Ishikawa (cell line): ENCODE results near the gene STK25.

Experiments used
- CEBPB ChIP-seq: IDR thresholded peaks from 2 replicates; pipeline ENCODE4 v1.6.1; 2012
- CREB1 ChIP-seq: IDR thresholded peaks from 2 replicates; pipeline ENCODE4 v1.6.1; 2012; ENCODE audit warnings: low read depth
- EGR1 ChIP-seq: IDR thresholded peaks from 2 replicates; pipeline ENCODE4 v1.6.1; 2012
- EP300 ChIP-seq: IDR thresholded peaks from 2 replicates; pipeline ENCODE4 v1.6.1; 2012; ENCODE audit warnings: borderline replicate concordance
- RAD21 ChIP-seq: IDR thresholded peaks from 2 replicates; pipeline ENCODE4 v1.6.1; 2012; ENCODE audit warnings: low read depth
- TCF12 ChIP-seq: IDR thresholded peaks from 2 replicates; pipeline ENCODE4 v1.6.1; 2012; ENCODE audit warnings: low read depth
- ZBTB7A ChIP-seq: IDR thresholded peaks from 2 replicates; pipeline ENCODE4 v1.6.1; 2012; ENCODE audit warnings: low read depth

- TF ChIP-seq TCF12 (no peak), CREB1 (no peak), EP300 (no peak), CEBPB (no peak), EGR1 (no peak), ZBTB7A (no peak), RAD21 (no peak)
These were observed 15.3 kb downstream of the STK25 start for GRCh38 chr2:241493092-241493491.
